HG02973 (cell line): ENCODE data around the gene HIVEP3.

Source experiments
- ATAC-seq: cut with Tn5 transposase; IDR thresholded peaks from one replicate; pipeline ENCODE4 v1.9.1; 2021; ENCODE audit warnings: moderate library complexity; ENCODE audit not compliant: unreplicated experiment

Gene HIVEP3

DNA sequence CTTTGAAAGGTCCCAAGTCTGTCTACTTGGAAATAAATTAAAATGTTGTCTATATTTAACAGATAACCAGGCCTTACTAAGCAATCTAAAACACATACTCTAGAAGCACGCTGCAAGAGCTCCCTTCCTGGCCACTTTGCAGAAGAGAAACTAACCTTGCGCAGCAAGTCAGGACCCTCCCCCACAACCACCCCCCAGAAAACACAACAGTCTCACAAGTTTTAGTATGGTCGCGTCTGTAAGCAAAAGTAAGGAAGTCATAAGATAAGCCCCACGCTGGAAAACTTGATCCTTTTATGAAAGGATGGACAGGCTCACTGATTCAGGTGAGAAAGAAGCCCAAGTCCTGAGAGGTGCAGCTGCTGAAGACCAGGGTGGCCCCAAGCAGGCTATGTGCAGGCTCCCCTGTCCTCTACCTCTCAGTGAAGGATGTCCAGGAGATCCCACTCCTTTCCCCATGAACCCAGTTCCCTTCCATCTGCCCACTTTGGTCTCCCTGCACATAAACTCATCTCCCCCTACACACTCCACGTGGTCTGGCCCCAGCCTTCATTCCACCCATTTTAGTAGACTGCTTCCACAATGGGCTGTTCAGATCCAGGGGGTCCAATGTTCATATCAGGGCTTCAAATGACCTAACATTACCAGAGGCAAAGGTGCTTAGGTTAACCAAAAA, 23.8 kb downstream of the HIVEP3 start:
- no peak for ATAC-seq

GRCh38 chr1:41894101-41894807, 24.5 kb downstream of the HIVEP3 start:
- ATAC-seq: no peak

DNA sequence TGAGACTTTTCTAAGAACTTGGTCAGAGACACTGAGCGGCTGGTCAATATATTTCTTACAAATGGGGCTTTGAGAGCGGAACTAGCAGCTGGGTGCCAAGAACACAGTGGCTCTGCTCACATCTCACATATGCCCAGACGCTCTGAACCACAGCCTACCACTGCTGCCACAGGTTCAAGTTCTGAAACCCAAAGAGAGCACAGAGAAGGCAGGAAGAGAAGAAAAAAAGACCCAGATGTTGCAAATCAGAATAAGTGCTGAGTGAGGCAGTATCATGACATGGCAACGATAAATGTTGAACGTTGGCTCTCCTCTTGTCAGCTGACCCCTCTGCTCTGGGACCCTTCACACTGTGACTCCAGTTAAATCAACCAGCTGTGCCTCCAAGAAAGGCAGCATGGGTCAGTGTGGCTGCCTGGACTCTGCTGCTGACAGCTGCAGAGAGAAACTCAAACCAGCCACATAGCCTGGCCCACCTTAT, 26.4 kb downstream of the HIVEP3 start:
- ATAC-seq: no peak

GRCh38 chr1:41891199-41891896, 27.4 kb downstream of the HIVEP3 start:
- ATAC-seq: peak; percentile 80

DNA sequence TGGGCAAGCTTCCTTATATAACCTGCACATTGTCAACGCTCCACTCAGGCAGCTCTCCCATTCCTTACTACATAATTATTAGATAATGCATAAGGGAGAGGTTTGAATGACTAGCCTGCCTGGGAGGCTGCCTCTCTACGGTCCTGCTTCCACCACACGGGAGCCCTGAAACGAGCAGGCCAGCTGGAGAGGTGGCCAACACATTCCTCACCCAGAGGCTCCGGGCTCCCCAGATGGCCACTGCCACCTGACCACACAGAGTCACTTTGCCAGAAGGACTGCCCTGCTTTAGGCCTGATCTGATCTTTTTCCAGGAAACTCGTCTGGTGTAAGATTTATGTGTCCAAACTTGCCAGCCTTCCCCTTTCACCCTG, 27.9 kb downstream of the HIVEP3 start:
- no peak for ATAC-seq

DNA sequence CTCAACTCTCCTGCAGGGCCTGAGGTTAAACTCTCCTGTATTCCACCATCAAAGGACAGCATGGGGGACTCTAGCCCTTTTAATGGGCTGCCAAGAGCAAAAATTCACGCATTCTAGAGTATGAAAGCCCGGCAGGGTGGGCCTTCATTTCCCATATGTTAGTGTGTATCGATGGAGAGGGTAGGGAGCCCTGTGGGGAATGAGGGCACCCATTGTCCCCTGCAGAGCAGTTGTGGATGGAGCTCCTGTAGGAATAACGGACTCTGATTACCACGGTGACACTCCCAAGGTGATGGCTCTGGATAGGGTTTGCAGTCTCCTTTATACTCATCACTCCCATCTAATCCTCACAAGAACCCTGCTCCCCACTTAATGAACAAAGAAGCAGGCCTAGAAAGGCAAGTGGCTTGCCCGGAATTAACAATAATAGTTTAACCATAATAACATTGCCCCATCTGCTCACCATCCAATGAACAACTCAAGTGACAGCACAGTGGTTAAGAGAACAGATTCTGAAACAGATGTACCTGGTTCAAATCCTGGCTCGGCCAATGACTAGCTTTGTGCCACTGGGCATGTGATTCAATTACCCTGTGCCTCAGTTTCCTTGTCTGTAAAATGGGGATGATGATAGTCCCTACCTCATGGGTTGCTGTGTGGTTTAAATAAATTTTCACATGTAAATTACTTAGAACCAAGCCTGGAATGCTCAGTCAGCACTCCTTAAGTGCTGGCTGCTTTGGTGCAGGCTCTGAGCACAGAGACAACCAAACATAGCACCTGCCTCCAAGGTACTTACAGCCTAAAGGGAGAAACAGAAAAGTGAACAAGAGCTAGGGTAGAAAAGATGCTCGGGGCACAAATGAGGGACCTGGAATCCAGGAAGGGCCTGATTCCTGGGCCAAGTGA, 29.0 kb downstream of the HIVEP3 start:
- ATAC-seq: no peak

DNA sequence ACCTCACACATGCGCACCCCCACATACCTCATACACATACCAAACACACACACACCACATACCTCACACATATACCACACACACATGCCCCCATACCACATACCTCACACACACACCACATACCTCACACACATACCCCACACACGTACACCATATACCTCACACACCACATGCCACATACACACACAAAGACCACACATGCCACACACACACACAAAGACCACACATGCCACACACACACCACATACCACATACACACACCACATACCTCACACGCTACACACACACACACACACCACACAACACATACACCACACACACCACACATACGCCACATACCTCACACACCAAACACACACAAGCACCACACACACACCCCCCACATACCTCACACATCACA, 30.0 kb downstream of the HIVEP3 start:
- ATAC-seq: no peak

DNA sequence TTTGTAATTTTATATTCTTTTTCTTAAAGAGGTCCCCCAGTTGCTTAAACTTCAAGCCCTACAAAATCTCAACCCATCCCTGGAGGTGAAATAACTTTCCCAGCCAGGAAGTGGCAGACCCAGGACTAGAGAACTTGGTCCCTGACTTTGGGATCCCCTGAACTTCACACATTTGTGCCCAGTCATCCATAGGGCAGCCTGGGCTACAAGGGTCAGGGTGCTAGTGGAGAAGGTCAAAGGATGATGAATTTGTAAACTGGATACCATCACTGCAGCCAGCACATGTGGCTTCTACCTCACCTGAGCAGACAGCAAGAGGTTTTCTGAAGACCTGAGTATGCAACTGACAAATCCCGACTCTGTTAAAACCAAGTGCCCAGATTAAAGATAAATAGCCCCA, 31.4 kb downstream of the HIVEP3 start:
- no peak for ATAC-seq

- ATAC-seq: no peak
These were observed 34.2 kb downstream of the HIVEP3 start for GRCh38 chr1:41884256-41885230.

DNA sequence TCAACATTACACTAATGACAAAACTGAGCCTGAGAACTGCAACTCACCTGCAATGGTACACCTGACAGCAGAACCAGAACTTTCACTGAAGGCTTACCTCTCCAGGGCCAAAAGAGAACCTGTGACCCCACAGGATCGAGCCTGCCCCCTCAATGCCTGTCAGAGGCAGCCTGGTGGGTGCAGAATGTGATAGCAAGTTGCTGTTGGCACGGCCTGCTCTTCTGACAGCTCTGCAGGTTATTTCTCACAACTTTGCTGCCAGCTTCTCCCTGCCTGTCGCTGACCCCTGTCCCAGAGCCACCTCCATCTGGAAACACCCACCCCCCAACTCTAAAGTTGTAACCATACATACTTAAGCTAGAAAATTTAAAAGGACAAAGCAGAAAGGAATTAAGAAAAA, 35.2 kb downstream of the HIVEP3 start:
- no peak for ATAC-seq

GRCh38 chr1:41882486-41882885, 36.2 kb downstream of the HIVEP3 start:
- ATAC-seq: no peak

GRCh38 chr1:41882068-41882477, 36.6 kb downstream of the HIVEP3 start:
- no peak for ATAC-seq

- no peak for ATAC-seq
These were observed 37.5 kb downstream of the HIVEP3 start for GRCh38 chr1:41880950-41881885.

DNA sequence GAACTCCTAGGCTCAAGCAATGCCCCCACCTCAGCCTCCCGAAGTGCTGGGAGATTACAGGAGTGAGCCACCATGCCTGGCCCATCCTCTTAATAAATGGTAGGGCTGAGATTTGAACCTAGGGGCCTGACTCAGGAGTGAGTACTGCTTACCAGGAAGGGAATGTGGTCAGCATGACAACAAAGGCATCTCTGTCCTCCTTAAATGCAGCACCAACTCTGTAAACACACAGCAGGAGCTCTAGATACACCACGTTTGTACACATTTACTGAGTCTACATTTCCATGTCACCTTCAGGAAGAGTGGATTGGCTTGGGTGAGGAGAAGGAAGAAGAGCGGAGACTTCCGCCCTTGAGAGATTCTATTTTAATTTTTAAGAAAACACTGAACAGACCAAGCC, 38.5 kb downstream of the HIVEP3 start:
- ATAC-seq: no peak

- no peak for ATAC-seq
These were observed 39.1 kb downstream of the HIVEP3 start for GRCh38 chr1:41879617-41880016.

GRCh38 chr1:41878911-41879310, 39.8 kb downstream of the HIVEP3 start:
- no peak for ATAC-seq

DNA sequence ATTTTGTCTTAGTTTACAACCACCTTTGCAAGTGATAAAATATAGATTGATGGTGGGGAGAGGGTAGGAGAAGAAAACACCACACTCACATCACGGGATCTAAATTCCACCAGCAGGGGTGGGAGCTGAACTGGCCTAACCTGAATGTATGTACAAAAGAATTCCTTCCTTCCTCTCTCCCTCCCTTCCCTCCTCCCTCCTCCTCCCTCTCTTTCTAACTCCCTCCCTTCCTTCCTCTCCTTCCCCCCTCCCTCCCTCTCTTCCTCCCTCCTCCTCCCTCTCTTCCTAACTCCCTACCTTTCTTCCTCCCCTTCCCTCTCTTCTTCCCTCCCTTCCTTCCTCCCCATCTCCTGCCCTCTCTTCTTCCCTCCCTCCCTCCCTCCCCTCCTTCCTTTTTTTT, 40.2 kb downstream of the HIVEP3 start:
- no peak for ATAC-seq

- no peak for ATAC-seq
These were observed 41.9 kb downstream of the HIVEP3 start for GRCh38 chr1:41876576-41877445.
